ENCODE results near the gene DUS3L.

DNA sequence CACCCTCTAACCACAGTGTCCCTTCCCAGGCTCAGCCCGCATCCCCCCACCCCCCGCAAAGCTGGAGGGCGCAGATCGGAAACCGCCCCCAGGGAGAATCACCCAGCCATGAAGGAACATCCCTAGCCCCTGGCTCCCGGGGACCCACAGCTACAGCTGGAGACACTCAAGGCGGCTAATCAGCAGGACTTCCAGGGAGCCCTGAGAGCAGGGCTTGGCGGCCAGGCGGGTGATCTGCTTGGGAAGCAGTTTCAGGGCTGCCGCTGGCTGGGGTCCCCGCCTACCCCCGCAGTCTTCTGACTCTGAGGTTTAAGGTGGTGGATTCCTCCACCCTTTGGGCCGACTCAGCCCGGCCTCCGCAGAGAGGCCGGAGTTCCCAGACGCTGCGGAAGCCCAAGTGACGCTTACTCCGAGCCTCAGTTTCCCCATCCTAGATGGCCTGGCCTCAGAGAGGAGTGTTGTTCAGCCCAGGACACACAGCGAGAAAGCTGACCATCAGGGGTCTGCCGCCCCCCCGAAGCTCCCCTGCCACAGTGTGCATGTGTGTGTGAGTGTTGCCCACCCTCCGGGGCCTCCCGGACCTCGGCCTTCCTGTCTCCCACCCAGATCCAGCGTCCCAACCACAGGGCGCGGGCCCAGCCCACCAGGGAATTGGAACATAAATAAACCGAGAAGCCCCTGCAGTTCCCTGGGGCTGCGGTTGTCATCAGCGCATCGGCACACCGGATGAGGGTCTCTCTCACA lies 38.8 kb upstream of the DUS3L start:
- TF ChIP-seq CTCF (IDR thresholded peaks at IDR 0.05 in 4 of 5, conservative IDR thresholded peaks at IDR 0.05 in 1 of 5) (no peak), POLR2A (IDR thresholded peaks at IDR 0.05) (no peak)
